GM23338 (cell line): ENCODE results near the gene TMA7B. TPM values are rescaled to one million over a fixed set of nuclear protein-coding genes. Genes with fewer than 3 reads are reported as not detected.

Source experiments
- ATAC-seq: fragments of 200-7000 bp; cut with Tn5 transposase; 3 replicates; pipeline ENCODE4 v1.9.1; 2020
- DNase-seq: peaks from one replicate; pipeline ENCODE4 v3.0.0-alpha.2; 2015; ENCODE audit warnings: low spot score
- H2AFZ ChIP-seq: fragments of 200-600 bp; sonication (generic); 2 replicates; pipeline ENCODE4 v1.8.0; 2016; ENCODE audit warnings: antibody characterized with exemption, mild to moderate bottlenecking, moderate library complexity
- H3F3A ChIP-seq: fragments of 200-600 bp; sonication (generic); replicated peaks from 2 replicates; pipeline ENCODE4 v1.8.0; 2017; ENCODE audit warnings: antibody characterized with exemption, mixed run types, low read depth
- H3K27ac ChIP-seq: fragments of 200-600 bp; sonication (generic); 2 replicates; pipeline ENCODE4 v1.6.1; 2016; ENCODE audit warnings: low read depth
- H3K27me3 ChIP-seq: fragments of 200-600 bp; sonication (generic); 2 replicates; pipeline ENCODE4 v1.8.0; 2016; ENCODE audit warnings: mild to moderate bottlenecking, mixed run types, moderate library complexity; ENCODE audit not compliant: insufficient read depth
- H3K36me3 ChIP-seq: fragments of 200-600 bp; sonication (generic); 2 replicates; pipeline ENCODE4 v1.8.0; 2016; ENCODE audit warnings: mild to moderate bottlenecking; ENCODE audit not compliant: insufficient read depth
- H3K4me1 ChIP-seq: fragments of 200-600 bp; sonication (generic); 2 replicates; pipeline ENCODE4 v1.8.0; 2016; ENCODE audit warnings: mild to moderate bottlenecking, moderate library complexity; ENCODE audit not compliant: insufficient read depth
- H3K4me2 ChIP-seq: fragments of 200-600 bp; sonication (generic); 2 replicates; pipeline ENCODE4 v1.7.1; 2017; ENCODE audit warnings: mixed run types
- H3K4me3 ChIP-seq: fragments of 200-600 bp; sonication (generic); 2 replicates; pipeline ENCODE4 v1.6.1; 2016; ENCODE audit warnings: mixed run types
- H3K79me2 ChIP-seq: fragments of 200-600 bp; sonication (generic); replicated peaks from 2 replicates; pipeline ENCODE4 v1.8.0; 2017; ENCODE audit warnings: mild to moderate bottlenecking; ENCODE audit not compliant: insufficient read depth
- H3K9me2 ChIP-seq: fragments of 200-600 bp; sonication (generic); 2 replicates; pipeline ENCODE4 v1.8.0; 2017; ENCODE audit not compliant: insufficient read depth
- H4K20me1 ChIP-seq: fragments of 200-600 bp; sonication (generic); replicated peaks from 2 replicates; pipeline ENCODE4 v1.8.0; 2017; ENCODE audit warnings: mild to moderate bottlenecking; ENCODE audit not compliant: insufficient read depth
- H3K27ac Mint-ChIP-seq: 2 replicates; pipeline ENCODE4 v1.8.0; 2020; ENCODE audit warnings: inconsistent platforms, mild to moderate bottlenecking, moderate library complexity, mixed read lengths
- H3K27me3 Mint-ChIP-seq: 3 replicates; pipeline ENCODE4 v1.8.0; 2022; ENCODE audit warnings: low read depth, mild to moderate bottlenecking, moderate library complexity, mixed read lengths, inconsistent platforms; ENCODE audit not compliant: insufficient read depth, poor library complexity
- H3K36me3 Mint-ChIP-seq: 3 replicates; pipeline ENCODE4 v1.8.0; 2021; ENCODE audit warnings: low read depth, mild to moderate bottlenecking, inconsistent platforms, moderate library complexity, mixed read lengths
- H3K4me1 Mint-ChIP-seq: 3 replicates; pipeline ENCODE4 v1.8.0; 2020; ENCODE audit warnings: mild to moderate bottlenecking, inconsistent platforms, mixed read lengths
- H3K4me3 Mint-ChIP-seq: 3 replicates; pipeline ENCODE4 v1.8.0; 2021; ENCODE audit warnings: moderate library complexity, mild to moderate bottlenecking, inconsistent platforms, mixed read lengths
- H3K9me3 Mint-ChIP-seq: 3 replicates; pipeline ENCODE4 v1.8.0; 2020; ENCODE audit warnings: moderate library complexity, mild to moderate bottlenecking, inconsistent platforms, mixed read lengths
- CREB1 ChIP-seq: fragments of 250-450 bp; sonication (Bioruptor Pico); IDR thresholded peaks from 2 replicates; pipeline ENCODE4 v1.5.0; 2020; ENCODE audit warnings: low read depth, mild to moderate bottlenecking, moderate library complexity
- CTCF ChIP-seq, 2 experiments: fragments of 200-600 bp in 1 of 2; sonication (generic) in 1 of 2; conservative IDR thresholded peaks; 2 replicates each; pipeline versions ENCODE4 v1.5.1 to v1.6.1; 2016 to 2017; ENCODE audit warnings: antibody characterized with exemption in 2 of 2, low read depth in 2 of 2, mild to moderate bottlenecking in 2 of 2, moderate library complexity in 1 of 2
- EZH2 ChIP-seq: fragments of 200-600 bp; sonication (generic); IDR thresholded peaks from one replicate; pipeline ENCODE4 v1.8.0; 2017; ENCODE audit warnings: antibody characterized with exemption, mild to moderate bottlenecking, low read depth; ENCODE audit not compliant: unreplicated experiment
- EZH2phosphoT487 ChIP-seq: fragments of 200-600 bp; sonication (generic); IDR thresholded peaks from one replicate; pipeline ENCODE4 v1.8.1; 2018; ENCODE audit warnings: antibody characterized with exemption; ENCODE audit not compliant: unreplicated experiment
- JUNB ChIP-seq: IDR thresholded peaks from one replicate; pipeline ENCODE4 v1.6.1; 2016; ENCODE audit warnings: antibody characterized with exemption; ENCODE audit not compliant: unreplicated experiment
- NANOG ChIP-seq: IDR thresholded peaks from 2 replicates; pipeline ENCODE4 v1.6.1; 2016; ENCODE audit warnings: antibody characterized with exemption, borderline replicate concordance
- POLR2AphosphoS5 ChIP-seq: IDR thresholded peaks from 2 replicates; pipeline ENCODE4 v1.6.1; 2016; ENCODE audit warnings: antibody characterized with exemption, low read depth
- REST ChIP-seq: IDR thresholded peaks from one replicate; pipeline ENCODE4 v1.6.1; 2018; ENCODE audit warnings: antibody characterized with exemption; ENCODE audit not compliant: unreplicated experiment
- STAT1 ChIP-seq: IDR thresholded peaks from one replicate; pipeline ENCODE4 v1.6.1; 2016; ENCODE audit warnings: antibody characterized with exemption; ENCODE audit not compliant: unreplicated experiment
- ZNF114 ChIP-seq: fragments of 250-450 bp; sonication (Bioruptor Pico); IDR thresholded peaks from 2 replicates; pipeline ENCODE4 v1.5.0; 2020; ENCODE audit warnings: mild to moderate bottlenecking, moderate library complexity
- ZNF331 ChIP-seq: fragments of 250-450 bp; sonication (Bioruptor Pico); IDR thresholded peaks from 2 replicates; pipeline ENCODE4 v1.5.0; 2020; ENCODE audit warnings: low read depth, mild to moderate bottlenecking, moderate library complexity
- ZNF462 ChIP-seq: fragments of 250-450 bp; sonication (Bioruptor Pico); IDR thresholded peaks from 2 replicates; pipeline ENCODE4 v1.5.0; 2020; ENCODE audit warnings: mild to moderate bottlenecking, moderate library complexity
- polyA plus RNA-seq: library from polyadenylated mRNA; unstranded; fragments of >200 nt; fragmentation: Nextera tagmentation; extraction: Ambion mirVana; gene quantifications from 2 replicates; pipeline ENCODE4 v1.2.1, GENCODE V29; 2016
- total RNA-seq: library from RNA; depleted of rRNA; stranded (reverse); fragments of >200 nt; shearing (Covaris generic); gene quantifications from 2 replicates; pipeline ENCODE4 v1.2.3, GENCODE V29; 2014

Gene TMA7B
- total and polyA plus RNA-seq, 2 experiments from 2014 or later, result not detected

- TF ChIP-seq CTCF (conservative IDR thresholded peaks at IDR 0.05; ENCODE audit: low read depth in 2 of 2) (no peak), CREB1 (CRISPR knock-in tag) (no peak), EZH2phosphoT487 (no peak), EZH2 (no peak)
Observed at GRCh38 chr22:39974065-39974464, 13.9 kb downstream of the TMA7B start (continued).

GRCh38 chr22:39979048-39979447 lies 18.9 kb downstream of the TMA7B start:
- Histone ChIP-seq H3F3A (no peaks in the 10 kb centered on the region), H3K4me1 (no peaks in the 10 kb centered on the region), H3K27me3 (no peaks in the 10 kb centered on the region), H3K4me3 (no peak overlapping the region), H3K9me2 (no peaks in the 10 kb centered on the region), H3K4me2 (no peak overlapping the region), H4K20me1 (no peaks in the 10 kb centered on the region), H3K79me2 (no peaks in the 10 kb centered on the region), H3K27ac (no peak overlapping the region), H3K36me3 (no peaks in the 10 kb centered on the region), H2AFZ (no peak overlapping the region)
- no peaks in the 10 kb centered on the region for H3K4me1 Mint-ChIP-seq
- H3K27ac Mint-ChIP-seq, result no peak overlapping the region
- H3K4me3 Mint-ChIP-seq, result no peak overlapping the region
- H3K27me3 Mint-ChIP-seq, result peaks cover 8% of the 10 kb centered on the region
- no peaks in the 10 kb centered on the region for H3K9me3 Mint-ChIP-seq
- H3K36me3 Mint-ChIP-seq, result no peaks in the 10 kb centered on the region
- no peak for ATAC-seq
- no peak for DNase-seq
- no peak for TF ChIP-seq EZH2phosphoT487
- TF ChIP-seq JUNB, result no peak
- no peak for TF ChIP-seq REST
- no peak for TF ChIP-seq ZNF331 (CRISPR knock-in tag)
- no peak for TF ChIP-seq NANOG
- no peak for TF ChIP-seq CTCF (conservative IDR thresholded peaks at IDR 0.05; ENCODE audit: low read depth in 2 of 2)
- no peak for TF ChIP-seq STAT1
- no peak for TF ChIP-seq ZNF462 (CRISPR knock-in tag)
- TF ChIP-seq ZNF114 (CRISPR knock-in tag), result no peak
- no peak for TF ChIP-seq EZH2
- no peak for TF ChIP-seq POLR2AphosphoS5
